Right renal pelvis (tissue), 4 donors: ENCODE data around the gene PPP1R27. TPM values are rescaled to one million over a fixed set of nuclear protein-coding genes. Genes with fewer than 3 reads are reported as not detected.

Source experiments
- polyA plus RNA-seq, 4 donors: library from polyadenylated mRNA; unstranded; fragments of 120-200 nt; gene quantifications; one replicate each; pipeline ENCODE4 v1.2.1, GENCODE V29; 2013; ENCODE audit not compliant: insufficient read length in 4 of 4

Gene PPP1R27
- polyA plus RNA-seq, 4 donors: 0.18 to 0.36 (median 0.26) TPM; not detected in 1

Other genes starting within 250 kb of the PPP1R27 start
- gene NPLOC4, start 197.9 kb downstream of the PPP1R27 start, polyA plus RNA-seq: 10 to 100 TPM; 53.1 to 60.3 (median 57.2) TPM
- gene TSPAN10, start 197.9 kb downstream of the PPP1R27 start, polyA plus RNA-seq: 1 to 10 TPM; 2.5 to 5.0 (median 2.9) TPM
- 10 to 100 TPM; 10.3 to 17.5 (median 15.2) TPM for gene PDE6G, start 178.5 kb downstream of the PPP1R27 start, polyA plus RNA-seq
- 10 to 100 TPM; 10.4 to 24.0 (median 15.9) TPM for gene OXLD1, start 168.4 kb downstream of the PPP1R27 start, polyA plus RNA-seq
- gene CCDC137, start 168.3 kb downstream of the PPP1R27 start, polyA plus RNA-seq: 10 to 100 TPM; 12.7 to 17.5 (median 14.1) TPM
- 10 to 100 TPM; 36.9 to 49.1 (median 45.4) TPM for gene ARL16, start 151.3 kb downstream of the PPP1R27 start, polyA plus RNA-seq
- 100 to 1,000 TPM in 1 of 4 donors, 10 to 100 TPM in 3; 94.3 to 104 (median 98.0) TPM for gene HGS, start 151.0 kb downstream of the PPP1R27 start, polyA plus RNA-seq
- 10 to 100 TPM; 41.0 to 68.1 (median 43.5) TPM for gene MRPL12, start 131.7 kb downstream of the PPP1R27 start, polyA plus RNA-seq
- gene SLC25A10, start 122.8 kb downstream of the PPP1R27 start, polyA plus RNA-seq: 10 to 100 TPM; 12.5 to 23.3 (median 13.4) TPM
- 10 to 100 TPM in 3 of 4 donors, 1 to 10 TPM in 1; 8.4 to 15.5 (median 13.0) TPM for gene GCGR, start 30.9 kb downstream of the PPP1R27 start, polyA plus RNA-seq
- gene MCRIP1, start 1.8 kb downstream of the PPP1R27 start, polyA plus RNA-seq: 100 to 1,000 TPM in 1 of 4 donors, 10 to 100 TPM in 3; 75.3 to 135 (median 90.1) TPM
- 100 to 1,000 TPM; 407 to 439 (median 410) TPM for gene P4HB, start 25.5 kb upstream of the PPP1R27 start, polyA plus RNA-seq
- gene ARHGDIA, start 36.3 kb upstream of the PPP1R27 start, polyA plus RNA-seq: 100 to 1,000 TPM; 166 to 199 (median 195) TPM
- gene ALYREF, start 56.5 kb upstream of the PPP1R27 start, polyA plus RNA-seq: 10 to 100 TPM; 72.0 to 93.8 (median 79.3) TPM
- 100 to 1,000 TPM in 1 of 4 donors, 10 to 100 TPM in 3; 64.7 to 120 (median 81.9) TPM for gene ANAPC11, start 56.7 kb upstream of the PPP1R27 start, polyA plus RNA-seq
- under 1 TPM; 0.32 to 1.00 (median 0.48) TPM for gene NPB, start 67.2 kb upstream of the PPP1R27 start, polyA plus RNA-seq
- 10 to 100 TPM; 44.0 to 53.7 (median 46.6) TPM for gene PCYT2, start 76.3 kb upstream of the PPP1R27 start, polyA plus RNA-seq
- 10 to 100 TPM; 11.4 to 15.0 (median 13.1) TPM for gene SIRT7, start 83.1 kb upstream of the PPP1R27 start, polyA plus RNA-seq
- gene MAFG, start 92.7 kb upstream of the PPP1R27 start, polyA plus RNA-seq: 10 to 100 TPM; 12.3 to 12.6 (median 12.3) TPM
- 10 to 100 TPM; 26.9 to 39.2 (median 28.6) TPM for gene PYCR1, start 102.2 kb upstream of the PPP1R27 start, polyA plus RNA-seq
- under 1 TPM in 3 of 4 donors, not detected in 1; 0.08 to 0.14 (median 0.11) TPM for gene MYADML2, start 112.2 kb upstream of the PPP1R27 start, polyA plus RNA-seq
- gene NOTUM, start 126.1 kb upstream of the PPP1R27 start, polyA plus RNA-seq: 1 to 10 TPM; 1.7 to 3.7 (median 2.4) TPM
- 10 to 100 TPM; 22.0 to 38.4 (median 24.1) TPM for gene ASPSCR1, start 142.6 kb upstream of the PPP1R27 start, polyA plus RNA-seq
- 10 to 100 TPM; 37.9 to 49.6 (median 41.8) TPM for gene CENPX, start 187.8 kb upstream of the PPP1R27 start, polyA plus RNA-seq
- 10 to 100 TPM; 10.8 to 16.4 (median 11.9) TPM for gene LRRC45, start 188.3 kb upstream of the PPP1R27 start, polyA plus RNA-seq
- gene RAC3, start 196.6 kb upstream of the PPP1R27 start, polyA plus RNA-seq: 10 to 100 TPM in 3 of 4 donors, 1 to 10 TPM in 1; 10.0 to 17.7 (median 12.1) TPM
- 100 to 1,000 TPM in 1 of 4 donors, 10 to 100 TPM in 3; 75.7 to 111 (median 91.6) TPM for gene DCXR, start 202.6 kb upstream of the PPP1R27 start, polyA plus RNA-seq
- gene RFNG, start 216.8 kb upstream of the PPP1R27 start, polyA plus RNA-seq: 10 to 100 TPM; 39.7 to 59.1 (median 47.5) TPM
- 100 to 1,000 TPM; 107 to 145 (median 110) TPM for gene GPS1, start 216.8 kb upstream of the PPP1R27 start, polyA plus RNA-seq
- 10 to 100 TPM; 78.2 to 94.1 (median 79.1) TPM for gene DUS1L, start 230.8 kb upstream of the PPP1R27 start, polyA plus RNA-seq